ENCODE measurements around the gene SMYD3. TPM values are rescaled to one million over a fixed set of nuclear protein-coding genes. Genes with fewer than 3 reads are reported as not detected.

The SMYD3 gene
- total RNA-seq, 1 donor from 2014 or later: 0.32 TPM

GRCh38 chr1:246108278-246108925 is 398.7 kb downstream of the SMYD3 start:
- intact Hi-C loops (cut with DNase I): no loop called here
- DNase-seq (ENCODE audit: low spot score in 2 of 2): no peak

GRCh38 chr1:246107516-246108277 is 399.4 kb downstream of the SMYD3 start:
- Histone ChIP-seq H3K27ac (no peak overlapping the region), H3K27me3 (no peaks in the 10 kb centered on the region), H3K36me3 (no peaks in the 10 kb centered on the region), H3K9me3 (no peaks in the 10 kb centered on the region), H3K4me1 (no peaks in the 10 kb centered on the region), H3K4me3 (no peak overlapping the region)
- TF ChIP-seq, protein P1, sequence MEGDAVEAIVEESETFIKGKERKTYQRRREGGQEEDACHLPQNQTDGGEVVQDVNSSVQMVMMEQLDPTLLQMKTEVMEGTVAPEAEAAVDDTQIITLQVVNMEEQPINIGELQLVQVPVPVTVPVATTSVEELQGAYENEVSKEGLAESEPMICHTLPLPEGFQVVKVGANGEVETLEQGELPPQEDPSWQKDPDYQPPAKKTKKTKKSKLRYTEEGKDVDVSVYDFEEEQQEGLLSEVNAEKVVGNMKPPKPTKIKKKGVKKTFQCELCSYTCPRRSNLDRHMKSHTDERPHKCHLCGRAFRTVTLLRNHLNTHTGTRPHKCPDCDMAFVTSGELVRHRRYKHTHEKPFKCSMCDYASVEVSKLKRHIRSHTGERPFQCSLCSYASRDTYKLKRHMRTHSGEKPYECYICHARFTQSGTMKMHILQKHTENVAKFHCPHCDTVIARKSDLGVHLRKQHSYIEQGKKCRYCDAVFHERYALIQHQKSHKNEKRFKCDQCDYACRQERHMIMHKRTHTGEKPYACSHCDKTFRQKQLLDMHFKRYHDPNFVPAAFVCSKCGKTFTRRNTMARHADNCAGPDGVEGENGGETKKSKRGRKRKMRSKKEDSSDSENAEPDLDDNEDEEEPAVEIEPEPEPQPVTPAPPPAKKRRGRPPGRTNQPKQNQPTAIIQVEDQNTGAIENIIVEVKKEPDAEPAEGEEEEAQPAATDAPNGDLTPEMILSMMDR (IDR thresholded peaks at IDR 0.05): no peak
- intact Hi-C loops (cut with DNase I): no loop called here
- DNase-seq (ENCODE audit: low spot score in 2 of 2): no peak

More at GRCh38 chr1:246108278-246108925, 398.7 kb downstream of the SMYD3 start:
- TF ChIP-seq, protein P1 (IDR thresholded peaks at IDR 0.05): no peak
- no peaks in the 10 kb centered on the region for H3K27me3 ChIP-seq
- no peaks in the 10 kb centered on the region for H3K9me3 ChIP-seq
- no peak overlapping the region for H3K27ac ChIP-seq
- no peaks in the 10 kb centered on the region for H3K4me1 ChIP-seq
- H3K4me3 ChIP-seq: no peak overlapping the region
- no peaks in the 10 kb centered on the region for H3K36me3 ChIP-seq

GRCh38 chr1:246106342-246106763 is 400.7 kb downstream of the SMYD3 start:
- DNase-seq (ENCODE audit: low spot score in 2 of 2): no peak
- no peaks in the 10 kb centered on the region for H3K4me1 ChIP-seq
- H3K9me3 ChIP-seq: no peaks in the 10 kb centered on the region
- no peaks in the 10 kb centered on the region for H3K36me3 ChIP-seq
- no peak overlapping the region for H3K27ac ChIP-seq
- no peak overlapping the region for H3K4me3 ChIP-seq
- TF ChIP-seq, protein P1 (IDR thresholded peaks at IDR 0.05): no peak
- intact Hi-C loops (cut with DNase I): no loop called here
- no peaks in the 10 kb centered on the region for H3K27me3 ChIP-seq

DNA sequence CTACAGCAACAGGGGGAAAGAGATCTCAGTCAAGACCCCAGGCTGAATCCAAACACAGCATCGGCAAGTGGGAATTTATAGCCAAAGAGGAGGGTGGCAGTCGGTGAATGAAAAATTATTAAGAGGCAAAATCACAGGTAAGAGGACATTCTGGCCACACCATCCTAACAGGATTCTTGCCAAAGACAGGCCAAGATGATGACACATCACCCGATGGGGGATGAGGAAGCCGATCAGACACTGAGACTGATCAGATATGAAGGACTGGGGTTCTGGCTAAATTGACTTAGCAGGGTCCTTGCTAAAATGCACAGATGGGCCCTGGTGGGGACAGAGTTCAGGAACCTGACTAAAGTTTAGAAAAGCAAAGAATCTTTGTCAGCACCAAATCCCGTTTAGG is 402.2 kb downstream of the SMYD3 start:
- H3K9me3 ChIP-seq: no peaks in the 10 kb centered on the region
- H3K36me3 ChIP-seq: no peaks in the 10 kb centered on the region
- TF ChIP-seq, protein P1 (IDR thresholded peaks at IDR 0.05): no peak
- no peak overlapping the region for H3K4me3 ChIP-seq
- no peaks in the 10 kb centered on the region for H3K4me1 ChIP-seq
- DNase-seq (ENCODE audit: low spot score in 2 of 2): no peak
- no peak overlapping the region for H3K27ac ChIP-seq
- intact Hi-C loops (cut with DNase I): no loop called here
- no peaks in the 10 kb centered on the region for H3K27me3 ChIP-seq

DNA sequence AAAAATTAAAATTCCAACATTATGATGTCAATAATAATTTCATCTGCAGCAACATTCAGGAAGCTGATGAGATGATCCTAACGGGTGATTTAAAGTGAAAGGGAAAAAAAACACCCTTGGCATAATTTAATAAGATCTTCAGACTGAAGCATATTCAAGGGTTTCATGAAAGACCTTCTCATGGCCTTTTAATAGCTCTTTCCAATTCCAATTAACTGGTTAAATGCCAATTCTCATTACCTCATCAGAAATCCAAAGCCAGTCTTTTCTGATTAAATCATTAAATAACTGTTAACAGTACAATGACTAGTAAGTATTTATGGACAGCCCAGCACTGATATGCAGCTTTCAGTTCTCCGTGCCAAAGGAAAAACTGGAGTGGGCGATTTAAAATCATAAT is 407.5 kb downstream of the SMYD3 start:
- Histone ChIP-seq H3K4me1 (no peaks in the 10 kb centered on the region), H3K36me3 (no peaks in the 10 kb centered on the region), H3K27ac (no peak overlapping the region), H3K27me3 (no peaks in the 10 kb centered on the region), H3K4me3 (no peak overlapping the region), H3K9me3 (no peaks in the 10 kb centered on the region)
- TF ChIP-seq, protein P1 (IDR thresholded peaks at IDR 0.05): no peak
- no peak for DNase-seq (ENCODE audit: low spot score in 2 of 2)
- intact Hi-C loops (cut with DNase I): no loop called here
